GM12891 (cell line): ENCODE data around the gene DSC2.

Experiments
- PAX5 ChIP-seq: IDR thresholded peaks from 2 replicates; pipeline ENCODE4 v1.6.1; 2011; ENCODE audit warnings: low read length, moderate library complexity, mild to moderate bottlenecking; ENCODE audit not compliant: insufficient read depth, severe bottlenecking
- POLR2A ChIP-seq: IDR thresholded peaks from 2 replicates; pipeline ENCODE4 v1.6.1; 2011; ENCODE audit warnings: low read depth, low read length, control low read depth
- POLR2AphosphoS5 ChIP-seq: IDR thresholded peaks from 2 replicates; pipeline ENCODE4 v1.6.1; 2011; ENCODE audit warnings: low read depth, low read length, control low read depth
- SPI1 ChIP-seq: IDR thresholded peaks from 2 replicates; pipeline ENCODE4 v1.6.1; 2011; ENCODE audit warnings: low read depth, low read length, control low read depth
- TAF1 ChIP-seq: IDR thresholded peaks from 2 replicates; pipeline ENCODE4 v1.6.1; 2011; ENCODE audit warnings: low read depth, low read length, control low read depth

GRCh38 chr18:31101183-31102024, 817 bp downstream of the DSC2 start:
- TF ChIP-seq POLR2AphosphoS5, result no peak
- no peak for TF ChIP-seq TAF1
- no peak for TF ChIP-seq POLR2A
- TF ChIP-seq SPI1, result peak; percentile 79
- no peak for TF ChIP-seq PAX5
